Mononuclear cell (primary cell): ENCODE results near the gene CTAGE8. TPM values are rescaled to one million over a fixed set of nuclear protein-coding genes. Genes with fewer than 3 reads are reported as not detected.
"Not testable (repeated sequence)": the region's sequence is repeated elsewhere in the genome, so short reads cannot be mapped to it uniquely, and the experiment has no call there.

Experiments used
- H3K27me3 ChIP-seq: 2 replicates; pipeline ENCODE4 v1.6.0; 2011; ENCODE audit warnings: low read length, control low read depth; ENCODE audit not compliant: insufficient read depth
- H3K4me1 ChIP-seq: 2 replicates; pipeline ENCODE4 v1.5.1; 2011; ENCODE audit warnings: mild to moderate bottlenecking, low read length, control low read depth; ENCODE audit not compliant: insufficient read depth
- H3K4me3 ChIP-seq: 2 replicates; pipeline ENCODE4 v1.5.1; 2011; ENCODE audit warnings: mild to moderate bottlenecking, low read length, moderate library complexity
- H3K9me3 ChIP-seq: 2 replicates; pipeline ENCODE4 v1.5.1; 2011; ENCODE audit warnings: low read depth, mild to moderate bottlenecking, control low read depth, low read length
- total RNA-seq: library from RNA; depleted of rRNA; stranded (reverse); fragments of >200 nt; gene quantifications from one replicate; pipeline ENCODE4 v1.2.3, GENCODE V29; 2012

Gene CTAGE8
- total RNA-seq, 1 donor = 0.73 TPM

DNA sequence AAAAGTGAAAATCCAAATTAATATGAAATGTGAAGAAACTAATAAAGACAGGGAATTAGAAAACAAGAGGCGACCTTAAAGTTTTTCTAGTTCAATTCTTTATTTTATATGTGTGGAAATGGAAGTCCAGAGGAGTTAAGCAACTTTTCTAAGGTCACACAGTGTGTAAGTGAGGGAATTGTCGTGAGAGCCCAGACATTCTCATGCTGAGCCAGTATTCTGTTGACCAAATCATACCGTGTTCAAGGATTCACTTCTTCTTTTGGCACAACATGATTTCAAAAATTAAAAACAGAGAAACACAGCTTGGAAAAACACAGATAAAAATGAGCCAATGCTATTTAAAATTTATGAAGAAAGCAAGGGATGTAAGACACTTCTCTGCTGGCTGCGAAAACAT is 42.2 kb downstream of the CTAGE8 start:
- not testable (repeated sequence) for H3K4me3 ChIP-seq, H3K4me1 ChIP-seq, H3K27me3 ChIP-seq, H3K9me3 ChIP-seq

DNA sequence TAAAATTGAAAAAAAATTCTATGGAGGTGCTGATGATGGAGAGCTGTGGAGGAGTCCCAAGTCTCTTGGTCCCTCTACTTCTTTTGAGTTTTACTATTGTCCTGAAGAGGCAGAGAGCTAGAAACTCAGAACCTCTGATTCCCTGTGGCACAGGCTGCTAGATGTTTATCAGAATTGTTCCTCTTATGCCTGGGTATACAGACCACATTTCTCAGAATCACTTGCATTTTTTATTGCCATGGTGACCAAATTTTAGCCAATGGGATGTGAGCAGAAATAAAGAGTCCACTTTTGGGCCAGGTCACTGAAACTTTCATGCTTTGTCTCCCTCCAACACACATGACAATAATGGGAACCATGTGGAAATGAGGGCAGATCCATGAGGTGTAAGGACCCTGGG is 45.4 kb downstream of the CTAGE8 start:
- not testable (repeated sequence) for H3K4me1 ChIP-seq, H3K9me3 ChIP-seq

DNA sequence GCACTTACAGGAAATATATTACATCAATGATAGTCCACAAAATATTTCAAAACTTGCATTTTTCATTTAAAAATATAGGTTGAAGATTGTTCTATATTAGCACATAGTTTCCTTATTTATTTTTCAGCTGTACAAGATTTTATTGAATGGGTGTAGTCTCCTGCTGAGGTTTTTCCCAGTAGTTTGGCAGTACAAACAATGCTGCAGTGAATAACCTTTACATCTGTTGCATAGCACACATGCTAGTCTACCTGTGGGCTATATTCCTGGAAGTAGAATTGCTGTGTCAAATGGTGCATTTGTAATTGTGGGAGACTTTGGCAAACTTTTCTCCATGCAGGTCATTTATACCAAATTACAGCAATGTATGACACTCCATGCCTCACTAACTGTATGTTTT is 48.6 kb downstream of the CTAGE8 start:
- H3K4me3 ChIP-seq, H3K27me3 ChIP-seq, H3K4me1 ChIP-seq, H3K9me3 ChIP-seq: not testable (repeated sequence)

More for the DNA sequence above, 45.4 kb downstream of the CTAGE8 start:
- H3K4me3 ChIP-seq, H3K27me3 ChIP-seq: not testable (repeated sequence)

DNA sequence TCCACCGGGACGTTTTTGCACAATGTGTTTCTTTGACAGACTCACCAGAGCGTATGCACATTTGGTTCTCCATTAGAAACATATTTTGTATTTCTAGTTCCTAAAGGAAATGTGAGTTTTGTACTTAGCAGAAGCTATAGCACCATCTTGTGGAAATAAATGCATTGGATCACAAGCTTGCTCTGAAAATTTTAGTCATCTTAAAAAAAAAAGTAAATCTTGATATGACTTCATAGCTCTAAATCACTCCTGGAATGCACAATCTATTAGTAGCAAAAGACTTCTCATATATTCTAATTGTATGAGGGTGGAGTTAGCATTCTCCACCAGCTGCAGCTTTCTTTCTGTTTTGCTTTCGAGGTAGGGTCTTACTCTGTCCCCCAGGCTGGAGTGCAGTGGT is 49.9 kb downstream of the CTAGE8 start:
- not testable (repeated sequence) for H3K9me3 ChIP-seq, H3K4me3 ChIP-seq

DNA sequence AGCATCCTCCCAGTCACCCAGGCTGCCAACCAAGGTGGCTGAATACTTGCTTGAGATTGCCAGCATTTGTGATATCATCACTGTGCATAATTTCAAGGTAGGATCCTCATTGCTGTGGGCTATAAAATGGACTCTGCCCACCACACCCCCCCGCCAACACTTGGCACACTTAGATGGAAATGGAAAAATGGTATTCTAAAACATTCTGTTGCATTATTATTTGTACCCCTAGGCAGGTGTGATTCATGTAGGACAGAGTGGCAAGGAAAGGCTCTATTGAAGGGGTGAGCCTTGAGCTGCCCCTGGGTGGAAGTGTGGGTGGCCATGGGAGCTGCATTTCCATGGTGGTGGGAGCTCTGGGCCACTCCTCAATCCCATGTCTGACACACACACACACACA is 50.5 kb downstream of the CTAGE8 start:
- not testable (repeated sequence) for H3K4me1 ChIP-seq, H3K9me3 ChIP-seq, H3K4me3 ChIP-seq, H3K27me3 ChIP-seq

More for the DNA sequence above, 49.9 kb downstream of the CTAGE8 start:
- H3K27me3 ChIP-seq, H3K4me1 ChIP-seq: not testable (repeated sequence)

DNA sequence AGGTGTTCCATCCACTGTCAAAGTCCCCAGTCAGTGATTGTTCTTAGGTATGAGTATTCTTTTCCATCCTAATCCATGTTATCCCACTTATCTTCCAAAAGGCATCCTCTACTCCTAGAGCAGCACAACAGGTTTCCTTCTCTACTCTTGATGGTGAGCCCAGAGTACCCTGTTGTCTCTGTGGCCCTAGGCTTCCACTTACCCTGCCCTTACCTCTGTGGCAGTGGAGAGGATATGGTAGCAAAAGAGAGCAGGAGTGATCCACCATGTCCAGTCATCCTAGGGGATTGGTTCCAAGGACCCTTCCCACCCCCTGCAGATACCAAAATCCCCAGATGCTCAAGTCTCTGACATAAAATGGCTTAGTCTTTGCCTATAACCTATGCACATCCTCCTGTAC is 51.9 kb downstream of the CTAGE8 start:
- H3K9me3 ChIP-seq, H3K4me1 ChIP-seq, H3K4me3 ChIP-seq, H3K27me3 ChIP-seq: not testable (repeated sequence)

Other genes with a start within 250 kb of the CTAGE8 start
- under 0.01 TPM for gene OR2A5, start 220.3 kb downstream of the CTAGE8 start, total RNA-seq
- not detected for gene OR2A25, start 199.5 kb downstream of the CTAGE8 start, total RNA-seq
- not detected for gene OR2A12, start 183.0 kb downstream of the CTAGE8 start, total RNA-seq
- gene OR2A2, start 159.7 kb downstream of the CTAGE8 start, total RNA-seq = not detected
- gene OR2A14, start 146.1 kb downstream of the CTAGE8 start, total RNA-seq = not detected
- gene CTAGE4, start 85.8 kb downstream of the CTAGE8 start, total RNA-seq = 2.0 TPM
- gene ARHGEF35, start 73.5 kb downstream of the CTAGE8 start, total RNA-seq = 1.2 TPM
- gene OR2A42, start 29.7 kb downstream of the CTAGE8 start, total RNA-seq = 0.10 TPM
- gene OR2A7, start 4.5 kb downstream of the CTAGE8 start, total RNA-seq = 3.6 TPM
- not detected for gene OR2A1, start 43.1 kb upstream of the CTAGE8 start, total RNA-seq
- gene ARHGEF5, start 86.1 kb upstream of the CTAGE8 start, total RNA-seq = 5.1 TPM
- gene NOBOX, start 134.4 kb upstream of the CTAGE8 start, total RNA-seq = not detected